Hepatocyte (in vitro differentiated cells): ENCODE measurements around the gene MRPL55.

ENCODE experiments used
- EZH2 ChIP-seq: fragments of 200-600 bp; sonication (generic); IDR thresholded peaks from 2 replicates; pipeline ENCODE4 v1.6.1; 2016; ENCODE audit warnings: antibody characterized with exemption, mild to moderate bottlenecking, borderline replicate concordance
- EZH2phosphoT487 ChIP-seq: fragments of 200-600 bp; sonication (generic); IDR thresholded peaks from one replicate; pipeline ENCODE4 v1.6.1; 2018; ENCODE audit warnings: antibody characterized with exemption, mild to moderate bottlenecking, low read depth, moderate library complexity; ENCODE audit not compliant: unreplicated experiment, severe bottlenecking
- TF ChIP-seq, protein P1 (sequence below): fragments of 200-600 bp; sonication (generic); IDR thresholded peaks from 2 replicates; pipeline ENCODE4 v1.5.1; 2016; ENCODE audit warnings: antibody characterized with exemption, mild to moderate bottlenecking; ENCODE audit not compliant: poor library complexity

DNA sequence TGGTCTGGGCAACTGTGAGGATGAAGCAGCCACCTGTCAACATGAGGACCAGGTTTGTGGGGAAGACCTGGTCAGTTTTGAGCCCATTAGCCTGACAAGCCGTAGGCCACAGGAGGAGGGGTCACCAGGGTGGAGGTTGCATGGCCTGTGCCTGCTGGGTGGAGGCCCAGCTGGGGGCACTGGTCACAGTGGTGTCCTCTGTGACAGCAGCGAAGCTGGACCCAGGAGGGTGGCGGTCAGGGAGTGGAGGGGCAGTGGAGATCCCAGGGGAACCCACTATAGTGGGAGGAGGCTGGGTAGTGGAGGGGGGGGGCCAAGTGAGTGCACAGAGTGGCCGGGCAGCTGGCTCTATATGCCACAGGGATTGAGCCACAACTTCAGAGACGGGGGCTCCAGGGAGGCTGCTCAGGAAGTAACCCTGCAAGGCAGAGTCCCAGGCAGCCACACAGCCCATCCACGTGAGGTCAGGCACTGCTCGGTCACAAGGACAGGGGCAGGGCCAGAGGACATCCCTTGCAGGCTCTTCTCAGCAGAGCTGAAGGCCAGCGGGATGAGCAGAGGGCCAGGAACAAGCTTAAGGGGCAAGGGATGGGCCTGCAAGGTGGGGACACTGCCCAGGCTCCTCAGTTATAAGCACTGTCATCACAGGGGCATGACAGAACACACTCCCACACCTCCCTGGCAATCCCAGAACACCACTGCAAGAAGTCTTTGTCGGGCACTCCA, 3.7 kb downstream of the MRPL55 start:
- TF ChIP-seq, protein P1, sequence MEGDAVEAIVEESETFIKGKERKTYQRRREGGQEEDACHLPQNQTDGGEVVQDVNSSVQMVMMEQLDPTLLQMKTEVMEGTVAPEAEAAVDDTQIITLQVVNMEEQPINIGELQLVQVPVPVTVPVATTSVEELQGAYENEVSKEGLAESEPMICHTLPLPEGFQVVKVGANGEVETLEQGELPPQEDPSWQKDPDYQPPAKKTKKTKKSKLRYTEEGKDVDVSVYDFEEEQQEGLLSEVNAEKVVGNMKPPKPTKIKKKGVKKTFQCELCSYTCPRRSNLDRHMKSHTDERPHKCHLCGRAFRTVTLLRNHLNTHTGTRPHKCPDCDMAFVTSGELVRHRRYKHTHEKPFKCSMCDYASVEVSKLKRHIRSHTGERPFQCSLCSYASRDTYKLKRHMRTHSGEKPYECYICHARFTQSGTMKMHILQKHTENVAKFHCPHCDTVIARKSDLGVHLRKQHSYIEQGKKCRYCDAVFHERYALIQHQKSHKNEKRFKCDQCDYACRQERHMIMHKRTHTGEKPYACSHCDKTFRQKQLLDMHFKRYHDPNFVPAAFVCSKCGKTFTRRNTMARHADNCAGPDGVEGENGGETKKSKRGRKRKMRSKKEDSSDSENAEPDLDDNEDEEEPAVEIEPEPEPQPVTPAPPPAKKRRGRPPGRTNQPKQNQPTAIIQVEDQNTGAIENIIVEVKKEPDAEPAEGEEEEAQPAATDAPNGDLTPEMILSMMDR: no peak
- no peak for TF ChIP-seq EZH2
- TF ChIP-seq EZH2phosphoT487: no peak
